Stimulated activated CD4-positive, alpha-beta T cell treated with anti-CD3 and anti-CD28 coated beads, Interleukin-12 subunit alpha, Interleukin-12 subunit beta, amount 100 ng/mL, for 4 hours (primary cell): ENCODE data around the gene THOC6.
"Not testable (repeated sequence)": the region's sequence is repeated elsewhere in the genome, so short reads cannot be mapped to it uniquely, and the experiment has no call there.

Experiments
- DNase-seq: peaks from one replicate; pipeline ENCODE4 v3.0.0-alpha.2; 2020

The THOC6 gene

GRCh38 chr16:3057181-3058138, 33.6 kb downstream of the THOC6 start:
- no peak for DNase-seq

GRCh38 chr16:3058139-3059030, 34.5 kb downstream of the THOC6 start:
- peak; percentile 46 for DNase-seq

GRCh38 chr16:3059041-3059722, 35.3 kb downstream of the THOC6 start:
- DNase-seq, result peak; percentile 86

- DNase-seq, result no peak
Observed at GRCh38 chr16:3059723-3060242, 35.9 kb downstream of the THOC6 start.

- no peak for DNase-seq
Observed at GRCh38 chr16:3060339-3061127, 36.7 kb downstream of the THOC6 start.

GRCh38 chr16:3062553-3062952, 38.7 kb downstream of the THOC6 start:
- DNase-seq, result no peak

- no peak for DNase-seq
Observed at GRCh38 chr16:3063625-3064386, 40.0 kb downstream of the THOC6 start.

- DNase-seq, result peak; percentile 63
Observed at GRCh38 chr16:3065069-3065741, 41.4 kb downstream of the THOC6 start, which contains the start of gene IL32. IL32 (plus strand) TSS chr16:3065640; CDS start chr16:3065812, 172 bp downstream.

GRCh38 chr16:3065742-3066439, 42.1 kb downstream of the THOC6 start:
- peak; percentile 33 for DNase-seq

- DNase-seq, result no peak
Observed at GRCh38 chr16:3066440-3066748, 42.6 kb downstream of the THOC6 start.

GRCh38 chr16:3068487-3068886, 44.7 kb downstream of the THOC6 start:
- DNase-seq, result no peak

GRCh38 chr16:3069146-3069545, 45.3 kb downstream of the THOC6 start:
- not testable (repeated sequence) for DNase-seq

GRCh38 chr16:3070608-3071111, 46.8 kb downstream of the THOC6 start:
- DNase-seq, result no peak

GRCh38 chr16:3071655-3072054, 47.8 kb downstream of the THOC6 start:
- DNase-seq, result no peak

- not testable (repeated sequence) for DNase-seq
Observed at GRCh38 chr16:3072148-3072547, 48.3 kb downstream of the THOC6 start.

GRCh38 chr16:3072576-3073263, 48.9 kb downstream of the THOC6 start:
- not testable (repeated sequence) for DNase-seq

GRCh38 chr16:3073448-3073847, 49.6 kb downstream of the THOC6 start:
- DNase-seq, result no peak

- peak; percentile 53 for DNase-seq
Observed at GRCh38 chr16:3074860-3075522, 51.2 kb downstream of the THOC6 start.
